Measurements from ENCODE around the gene STAT5B. TPM values are rescaled to one million over a fixed set of nuclear protein-coding genes. Genes with fewer than 3 reads are reported as not detected.
"Not testable (repeated sequence)": the region's sequence is repeated elsewhere in the genome, so short reads cannot be mapped to it uniquely, and the experiment has no call there.

Gene STAT5B
- total RNA-seq, 1 donor from 2014 or later = 35.6 TPM

DNA sequence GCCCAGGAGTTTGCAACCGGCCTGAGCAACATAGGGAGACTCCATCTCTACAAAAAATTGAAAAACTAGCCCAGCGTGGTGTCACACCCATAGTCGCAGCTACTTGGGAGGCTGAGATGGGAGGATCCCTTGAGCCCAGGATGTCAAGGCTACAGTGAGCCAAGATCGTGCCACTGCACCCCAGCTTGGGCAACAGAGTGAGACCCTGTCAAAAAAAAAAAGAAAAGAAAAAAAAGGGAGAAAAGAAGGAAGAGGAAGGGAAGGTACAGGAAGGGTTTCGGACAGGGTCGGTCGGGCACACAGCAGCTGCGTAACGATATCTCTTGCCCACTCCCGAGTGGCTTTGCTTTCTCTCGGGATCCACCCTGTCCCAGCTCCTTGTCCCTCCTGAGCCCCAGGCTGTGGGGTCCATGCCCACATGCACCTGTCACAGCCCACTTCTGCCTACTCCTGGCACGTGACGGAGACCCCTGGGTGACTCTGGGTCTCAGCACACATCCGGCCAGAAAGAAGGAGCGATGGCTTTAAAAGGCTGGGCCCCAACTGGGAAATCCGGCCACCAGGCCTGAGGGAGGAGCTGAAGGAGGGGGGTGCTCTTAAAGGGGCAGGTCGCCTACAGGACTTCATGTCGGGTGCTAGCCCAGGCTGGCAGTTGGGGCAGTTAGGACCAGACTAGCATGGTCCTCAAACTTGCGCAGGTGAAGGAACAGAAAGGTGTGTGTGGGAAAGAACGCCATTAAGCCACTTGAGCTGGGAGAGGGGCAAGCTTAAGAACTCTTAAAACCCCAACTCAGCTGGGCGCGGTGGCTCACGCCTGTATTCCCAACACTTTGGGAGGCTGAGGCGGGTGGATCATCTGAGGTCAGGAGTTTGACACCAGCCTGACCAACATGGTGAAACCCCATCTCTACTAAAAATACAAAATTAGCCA lies 82.0 kb downstream of the STAT5B start, which contains the start of gene GHDC:
TSS of gene GHDC (minus strand) at position 526 of the 931 bp plus-strand sequence. CDS start 913 bp downstream, outside the sequence.
- DNase-seq = peak; percentile 56

DNA sequence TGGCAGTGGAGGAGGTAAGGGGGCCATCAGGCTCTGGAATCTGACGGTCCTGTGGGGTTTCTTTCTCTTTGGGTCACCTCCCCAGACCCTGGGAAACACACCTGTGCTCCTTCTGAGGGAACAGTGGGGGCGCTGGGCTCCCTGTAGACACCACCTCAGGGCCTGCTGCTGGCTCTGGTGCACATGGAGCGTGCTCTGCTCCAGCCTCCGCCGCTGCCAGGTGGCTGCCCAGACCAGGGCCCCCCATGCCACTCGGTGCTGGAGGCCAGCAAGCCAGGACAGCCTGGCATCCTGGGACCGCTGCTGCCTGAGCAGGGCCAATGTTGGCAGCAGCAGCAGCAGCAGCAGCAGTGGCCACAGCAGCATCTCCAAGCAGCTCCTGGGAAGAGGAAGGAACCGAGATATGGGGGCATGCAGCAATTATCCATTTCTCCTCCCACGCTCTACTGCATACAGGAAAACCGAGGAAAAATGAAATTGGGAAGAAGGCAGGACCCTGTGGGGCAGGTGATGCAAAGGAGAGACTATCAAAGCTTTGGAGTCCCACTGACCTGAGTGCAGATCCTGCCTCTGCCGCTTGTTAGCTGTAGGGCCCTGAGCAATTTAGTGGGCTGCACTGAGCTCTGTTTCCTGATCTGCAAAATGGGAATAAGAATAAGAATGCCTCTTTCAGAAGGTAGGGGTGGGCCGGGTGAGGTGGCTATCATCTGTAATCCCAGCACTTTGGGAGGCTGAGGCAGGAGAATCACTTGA lies 82.8 kb downstream of the STAT5B start:
- no peak for DNase-seq

DNA sequence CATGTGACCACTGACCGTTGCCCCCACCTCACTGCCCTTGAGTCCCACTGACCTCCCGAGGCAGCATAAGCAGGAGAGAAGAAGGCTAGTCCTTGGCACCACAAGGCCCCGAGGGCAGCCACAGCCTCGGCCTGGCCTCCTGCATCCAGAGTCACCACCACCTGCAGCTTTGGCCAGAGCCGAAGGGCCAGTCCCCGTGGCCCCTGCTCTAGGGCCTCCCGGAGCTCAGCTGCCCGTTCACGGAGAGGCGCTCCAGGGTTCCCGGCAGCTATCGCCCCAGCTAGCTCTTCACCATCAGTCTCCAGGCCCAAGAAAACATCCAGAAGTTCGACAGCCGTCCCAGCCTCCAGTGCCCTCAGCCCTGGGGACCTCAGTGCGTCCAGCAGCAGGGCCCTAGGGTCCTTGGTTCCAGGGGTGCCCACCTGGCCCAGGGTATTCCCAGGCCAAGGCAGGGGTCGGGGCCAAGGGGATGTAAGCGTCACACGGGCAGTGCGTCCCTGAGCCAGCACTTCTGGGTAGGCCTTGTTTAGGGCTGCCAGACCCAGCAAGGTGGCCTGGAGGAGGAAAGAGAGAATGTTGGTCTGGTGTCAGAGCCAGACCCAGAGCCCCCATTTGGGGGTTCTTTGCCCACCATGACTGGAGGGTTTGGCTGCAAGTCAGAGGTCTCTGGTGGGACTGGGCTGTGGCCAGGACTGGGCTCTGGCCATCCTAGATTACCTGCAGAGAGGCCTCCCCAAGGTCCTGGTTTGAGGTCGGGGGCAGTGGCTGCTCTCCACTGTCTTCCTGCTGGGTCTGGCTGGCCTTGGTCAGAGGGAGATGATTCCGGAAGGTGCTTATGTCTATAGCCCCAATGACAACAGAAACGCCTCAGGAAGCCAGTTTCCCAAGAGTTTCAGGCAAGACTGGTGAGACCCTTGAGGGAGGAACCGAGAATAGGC lies 83.7 kb downstream of the STAT5B start:
- DNase-seq = no peak

DNA sequence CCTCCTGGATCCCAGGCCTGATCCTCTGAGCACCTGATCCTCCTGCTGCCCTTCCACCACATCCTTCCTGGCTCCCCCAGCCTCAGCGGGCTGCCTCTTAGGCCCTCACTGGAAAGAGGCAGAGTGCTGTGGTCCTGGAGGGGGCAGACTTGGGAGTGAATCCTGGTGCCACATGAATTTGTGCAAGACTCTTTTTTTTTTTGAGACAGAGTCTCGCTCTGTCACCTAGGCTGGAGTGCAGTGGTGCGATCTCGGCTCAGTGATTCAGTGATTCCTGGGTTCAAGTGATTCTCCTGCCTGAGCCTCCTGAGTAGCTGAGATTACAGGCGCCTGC lies 84.9 kb downstream of the STAT5B start:
- DNase-seq = no peak

DNA sequence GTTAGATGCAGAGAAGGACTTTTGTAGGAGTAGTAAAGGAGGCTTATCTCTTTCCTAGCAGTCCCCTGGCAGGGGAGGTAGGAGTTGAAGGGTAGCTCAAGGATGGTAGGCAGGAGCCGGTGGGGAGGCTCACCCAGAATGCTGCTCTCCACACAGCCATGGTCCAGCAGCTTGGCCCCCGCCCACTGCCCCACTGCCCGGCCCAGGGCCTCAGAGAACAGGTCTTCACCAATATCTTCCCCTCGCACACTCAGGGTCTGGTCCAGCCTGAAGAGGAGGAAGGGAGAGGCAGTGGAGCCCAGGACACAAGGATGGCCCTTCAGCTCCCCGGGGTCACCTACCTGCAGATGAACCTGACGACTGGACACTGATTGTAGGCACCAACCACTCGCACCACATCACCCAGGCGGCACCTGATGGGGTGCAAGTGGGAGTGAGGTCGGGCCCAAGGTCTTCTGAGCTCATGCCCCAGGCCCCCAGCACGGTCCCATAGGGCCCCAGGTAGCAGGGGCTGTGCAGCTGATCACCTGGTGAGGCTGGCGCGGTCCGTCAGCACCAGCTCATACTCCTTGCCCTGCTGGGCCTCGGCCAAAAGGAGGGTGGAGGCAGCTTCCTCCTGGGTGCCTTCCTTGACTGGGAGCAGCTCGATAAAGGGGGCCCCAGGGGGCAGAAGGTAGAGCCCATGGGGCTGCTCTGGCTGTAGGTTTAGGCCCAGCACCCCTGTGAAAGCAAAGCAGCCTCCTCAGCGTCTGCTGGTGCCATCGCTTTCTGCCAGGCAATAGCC lies 85.5 kb downstream of the STAT5B start:
- no peak for DNase-seq

DNA sequence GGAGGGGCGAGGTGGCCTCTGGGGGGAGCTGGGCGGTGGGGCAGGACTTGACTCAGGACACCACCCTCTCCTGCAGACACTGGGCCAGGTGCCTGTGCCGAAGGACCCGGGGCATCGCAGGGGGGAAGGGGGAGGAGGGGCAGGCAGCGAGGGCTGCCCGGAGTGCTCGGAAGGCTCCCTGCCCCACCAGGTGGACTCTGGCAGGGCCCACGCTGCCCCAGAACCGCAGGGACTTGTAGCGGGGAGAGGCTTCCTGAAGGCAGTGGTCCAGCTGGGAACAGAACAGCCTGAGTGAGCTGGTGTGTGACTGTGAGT lies 86.6 kb downstream of the STAT5B start:
- DNase-seq = no peak

DNA sequence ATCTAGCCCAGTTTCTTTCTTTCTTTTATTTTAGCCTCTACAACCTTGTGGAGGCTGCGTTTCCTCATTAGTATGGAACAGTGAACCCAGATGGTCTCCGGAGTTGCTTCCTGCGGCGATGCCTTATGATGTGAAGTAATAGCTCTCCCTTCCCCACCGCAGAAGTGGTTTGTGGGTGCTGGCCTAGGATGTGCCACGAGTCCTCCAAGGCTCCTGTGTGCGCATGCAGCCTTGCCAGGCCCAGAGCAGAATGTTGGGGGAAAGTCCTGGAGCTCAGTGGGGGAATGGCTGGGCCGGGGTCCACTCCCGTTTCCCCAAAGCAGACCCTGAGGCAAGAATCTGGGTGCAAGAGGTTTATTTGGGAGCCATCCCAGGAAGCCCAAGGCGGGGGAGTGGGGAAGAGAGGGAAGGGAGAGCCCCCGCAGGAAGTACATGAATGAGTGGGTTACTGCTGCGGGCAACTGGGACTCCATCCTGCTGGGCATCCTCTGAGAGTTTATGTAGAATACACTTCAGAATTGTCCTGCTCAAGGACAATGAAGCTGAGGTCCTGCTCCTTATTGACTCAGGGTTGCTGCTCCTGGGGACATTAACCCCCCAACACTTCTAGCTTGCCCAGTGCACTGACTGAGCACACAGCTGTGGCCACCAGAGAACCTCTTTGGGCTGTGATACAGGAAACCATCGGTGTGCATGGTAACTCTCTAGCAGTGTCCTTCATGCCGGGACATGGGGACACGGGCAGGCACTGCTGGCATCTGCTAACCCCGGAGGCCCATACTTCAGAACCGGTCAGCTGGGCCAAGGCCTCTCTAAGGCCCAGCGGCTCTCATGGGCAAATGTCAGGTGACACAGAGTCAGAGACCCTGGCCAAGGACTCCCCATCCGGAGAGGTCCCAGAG lies 87.2 kb downstream of the STAT5B start:
- no peak for DNase-seq

DNA sequence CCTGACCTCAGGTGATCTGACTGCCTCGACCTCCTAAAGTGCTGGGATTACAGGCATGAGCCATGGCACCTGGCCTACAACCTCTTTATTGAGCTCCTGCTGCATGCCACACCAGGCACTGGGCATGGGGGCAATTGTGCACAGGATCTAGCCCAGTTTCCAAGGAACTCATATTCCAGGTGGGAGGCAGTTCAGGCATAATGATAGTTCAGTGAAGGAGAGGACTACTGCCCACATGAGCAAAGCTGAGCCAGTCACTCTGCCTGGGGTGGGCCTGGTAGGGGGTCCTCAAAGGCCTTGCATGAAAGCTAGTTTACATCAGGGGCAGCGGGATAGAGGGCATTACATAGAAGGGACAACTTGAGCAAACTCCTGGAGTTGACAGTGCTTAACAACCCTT lies 88.4 kb downstream of the STAT5B start:
- DNase-seq = no peak

DNA sequence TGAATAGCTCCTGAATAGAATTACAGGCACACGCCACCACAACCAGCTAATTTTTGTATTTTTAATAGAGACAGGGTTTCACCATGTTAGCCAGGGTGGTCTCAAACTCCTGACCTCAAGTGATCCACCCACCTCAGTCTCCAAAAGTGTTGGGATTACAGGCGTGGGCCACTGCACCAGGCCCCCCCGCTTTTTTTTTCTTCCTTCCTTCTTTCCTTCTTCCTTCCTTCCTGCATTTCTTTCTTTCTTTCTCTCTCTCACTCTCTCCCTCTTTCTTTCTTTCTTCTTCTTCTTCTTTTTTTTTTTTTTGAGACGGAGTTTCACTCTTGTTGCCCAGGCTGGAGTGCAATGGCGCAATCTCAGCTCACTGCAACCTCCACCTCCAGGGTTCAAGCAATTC lies 90.0 kb downstream of the STAT5B start:
- not testable (repeated sequence) for DNase-seq

DNA sequence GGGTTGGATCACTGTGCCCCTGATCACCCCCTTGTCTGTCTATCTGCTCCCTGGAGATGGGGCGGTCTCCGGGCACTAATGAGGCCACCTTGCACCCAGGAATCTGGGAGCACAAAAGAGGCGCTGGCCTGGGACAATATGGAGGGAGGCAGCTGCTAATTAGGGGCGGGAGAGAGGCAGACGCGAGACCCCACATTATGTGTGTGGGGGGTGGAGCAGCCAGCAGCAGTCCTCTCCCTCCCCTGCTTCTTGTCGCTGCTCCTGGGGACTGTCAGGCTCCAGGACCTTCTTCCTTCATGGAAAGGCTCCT lies 90.6 kb downstream of the STAT5B start:
- no peak for DNase-seq

DNA sequence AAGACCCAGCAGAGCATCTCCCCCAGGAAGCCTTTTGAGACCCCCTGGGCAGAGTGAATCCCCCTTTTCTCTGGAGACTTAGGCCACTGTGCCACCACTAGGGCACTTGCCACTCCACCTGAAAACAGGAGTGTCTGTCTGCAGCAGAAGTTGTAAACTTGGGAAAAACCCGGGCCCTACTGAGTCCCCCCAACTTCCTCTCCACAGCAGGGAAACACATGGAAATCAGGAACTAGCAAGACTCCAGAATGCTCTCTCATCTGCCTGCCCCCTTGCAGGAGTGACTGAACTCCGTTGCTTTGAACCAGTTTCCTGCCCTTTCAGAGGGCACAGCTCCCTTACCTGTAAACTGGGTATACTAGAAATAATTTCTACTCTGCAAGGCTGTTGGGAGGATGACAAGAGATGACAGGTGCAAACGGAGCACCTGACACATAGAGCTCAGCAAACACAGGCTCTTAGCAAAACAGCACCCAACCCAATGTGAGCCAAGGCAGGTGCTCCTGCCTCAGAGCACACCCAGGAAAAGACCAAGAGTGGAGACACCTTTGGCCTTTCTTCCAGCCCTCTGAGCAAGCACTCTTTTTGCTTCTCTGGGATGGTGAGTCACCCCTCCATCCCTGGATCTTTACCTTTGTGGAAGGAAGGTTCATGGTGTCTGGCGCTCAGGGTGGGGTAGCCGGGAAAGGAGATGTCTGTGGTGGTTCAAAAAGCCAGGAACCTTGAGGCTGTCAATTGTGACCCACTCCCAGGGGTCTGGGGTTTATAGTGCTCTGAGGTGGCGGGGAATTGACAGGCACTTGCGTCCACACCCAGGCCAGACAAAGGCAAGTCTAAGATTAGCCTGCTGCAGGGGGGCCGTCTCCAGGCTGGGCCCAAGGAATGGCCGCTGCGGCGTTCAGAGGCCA lies 91.2 kb downstream of the STAT5B start, which contains the start of gene HCRT:
TSS of gene HCRT (minus strand) at position 740 of the 908 bp plus-strand sequence. CDS start at position 653, 87 bp downstream.
- no peak for DNase-seq

DNA sequence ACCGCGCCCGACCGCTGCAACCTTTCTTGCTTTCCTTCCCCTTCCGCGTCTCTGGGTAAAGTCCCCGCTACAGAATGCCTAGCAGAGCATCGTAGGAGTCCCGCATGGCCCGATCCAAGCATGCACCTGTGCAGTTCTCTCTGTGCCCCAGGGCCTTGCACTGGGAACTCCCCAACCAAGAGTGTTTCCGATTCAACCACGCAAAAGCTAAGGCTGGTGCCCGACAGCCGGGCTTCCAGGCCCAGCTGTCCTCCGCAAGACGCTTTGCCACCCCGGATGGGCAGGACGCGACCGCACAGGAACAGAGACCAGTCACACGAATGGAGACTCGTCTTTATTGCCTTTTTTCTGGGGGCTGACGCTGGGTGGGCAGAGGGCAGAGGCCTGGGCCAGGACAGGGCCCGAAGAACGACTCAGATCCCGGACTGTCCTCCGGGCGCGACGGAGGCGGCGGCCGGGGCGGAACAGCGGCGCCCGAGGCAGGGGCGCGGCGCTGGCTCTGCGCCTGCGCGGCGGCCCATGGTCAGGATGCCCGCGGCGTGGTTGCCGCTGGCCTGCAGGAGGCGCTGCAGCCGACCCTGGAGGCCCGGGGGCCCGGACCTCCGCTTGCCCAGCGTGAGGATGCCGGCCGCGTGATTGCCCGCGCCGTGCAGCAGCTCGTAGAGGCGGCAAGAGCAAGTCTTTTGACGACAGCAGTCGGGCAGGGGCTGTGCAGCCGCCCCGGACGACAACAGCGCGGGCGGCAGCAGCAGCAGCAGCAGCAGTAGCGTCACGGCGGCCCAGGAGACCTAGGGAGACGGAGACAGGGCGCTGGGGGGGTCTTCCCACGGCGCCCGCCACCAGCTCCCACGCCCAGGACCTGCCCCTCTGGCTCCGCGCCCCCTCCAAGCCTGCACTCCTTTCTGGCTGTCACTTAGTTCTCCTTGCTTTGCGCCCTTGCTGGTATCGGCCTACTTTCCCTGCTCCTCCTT lies 92.2 kb downstream of the STAT5B start:
- peak; percentile 7 for DNase-seq

DNA sequence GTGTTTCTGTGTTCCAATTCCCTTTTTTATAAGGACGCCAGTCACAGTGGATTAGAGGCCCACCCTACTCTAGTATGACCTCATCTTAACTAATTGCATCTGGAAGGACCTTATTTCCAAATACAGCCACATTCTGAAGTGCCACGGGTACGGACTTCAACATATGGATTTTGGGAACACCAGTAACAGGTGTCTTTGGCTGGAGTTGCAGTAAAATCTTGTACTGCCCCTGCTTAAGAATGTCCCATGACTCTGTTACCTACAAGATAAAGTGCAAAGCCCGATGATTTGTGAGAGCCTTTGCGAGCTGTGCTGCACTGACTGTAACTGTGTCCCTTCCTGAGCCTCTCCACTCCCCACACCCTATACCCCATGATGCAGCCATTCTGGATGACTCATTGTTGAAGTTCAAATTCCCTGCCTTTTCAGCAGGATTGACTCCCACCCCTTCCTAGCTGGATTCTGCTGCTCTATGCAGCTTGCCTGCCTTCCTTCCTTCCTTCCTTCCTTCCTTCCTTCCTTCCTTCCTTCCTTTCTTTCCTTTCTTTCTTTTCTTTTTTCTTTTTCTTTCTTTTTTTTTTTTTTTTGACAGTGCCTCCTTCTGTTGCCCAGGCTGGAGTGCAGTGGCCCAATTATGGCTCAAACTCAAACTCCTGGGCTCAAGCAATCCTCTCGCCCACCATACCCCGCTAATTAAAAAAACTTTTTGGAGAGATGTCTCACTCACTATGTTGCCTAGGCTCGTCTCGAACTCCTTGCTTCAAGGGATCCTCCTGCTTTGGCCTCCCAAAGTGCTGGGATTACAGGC lies 93.1 kb downstream of the STAT5B start:
- no peak for DNase-seq

DNA sequence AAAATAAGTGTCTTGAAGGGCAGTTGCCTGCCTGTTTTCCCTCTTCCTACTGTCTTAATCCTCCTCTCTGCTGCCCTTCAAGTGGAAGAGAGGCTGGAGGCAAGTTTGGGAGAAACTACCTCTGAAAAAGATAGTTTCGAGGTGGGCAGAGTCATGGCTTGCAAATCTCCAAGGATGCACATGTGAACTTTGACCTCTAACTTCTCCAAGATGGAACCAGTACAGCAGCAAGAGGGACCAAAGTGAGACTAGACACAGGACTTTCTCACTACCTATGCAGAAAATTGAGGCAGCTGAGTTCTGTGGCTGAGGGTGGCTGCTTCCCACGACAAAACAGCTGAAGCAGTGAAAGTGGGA lies 94.4 kb downstream of the STAT5B start:
- DNase-seq = no peak

DNA sequence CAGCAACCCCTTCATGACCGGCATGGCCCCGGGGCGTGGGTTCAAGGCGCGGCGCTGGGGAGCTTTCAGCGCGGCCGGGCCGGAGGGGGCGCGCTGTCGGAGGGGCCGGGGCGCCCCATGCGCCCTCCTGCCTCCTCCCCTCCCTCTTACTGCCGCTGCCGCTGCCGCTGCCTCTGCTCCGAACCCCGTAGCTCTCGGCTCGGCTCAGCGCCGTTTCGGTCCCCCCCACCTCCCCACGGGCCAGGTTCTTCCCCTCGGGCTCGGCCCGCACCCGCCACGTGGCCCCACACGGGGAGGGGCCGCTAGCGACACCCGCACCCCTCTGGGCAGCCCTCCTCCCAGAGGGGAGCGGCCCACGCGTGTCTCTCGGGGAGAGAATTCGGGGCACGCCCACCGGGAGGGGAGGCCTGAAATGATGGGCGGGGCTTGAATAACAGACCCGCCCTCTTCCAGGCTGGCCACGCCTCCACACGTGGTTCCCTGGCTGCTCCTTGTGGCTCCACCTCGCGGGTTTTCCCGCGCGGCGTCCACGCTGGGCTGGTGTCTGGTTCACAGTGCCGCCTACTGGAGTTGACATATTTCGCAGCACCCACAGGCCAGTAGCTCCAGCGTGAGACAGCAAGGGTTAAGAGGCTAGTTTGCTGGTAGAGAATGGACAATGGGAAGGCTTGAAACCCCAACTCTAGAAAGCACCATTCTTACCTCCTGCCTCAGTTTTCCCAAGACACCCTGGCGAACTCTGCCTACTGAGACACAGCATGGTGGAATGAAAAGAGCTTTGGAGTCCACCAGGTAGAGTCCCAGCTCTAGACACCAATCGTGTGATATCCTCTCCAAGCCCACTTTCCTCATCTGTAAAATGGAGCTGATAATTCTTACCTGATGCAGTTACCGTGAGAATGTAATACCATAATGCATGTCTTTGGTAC lies 95.0 kb downstream of the STAT5B start, which contains the start of gene KCNH4:
TSS of gene KCNH4 (minus strand) at position 221 of the 929 bp plus-strand sequence. CDS start at position 24, 197 bp downstream.
- DNase-seq = peak; percentile 26

DNA sequence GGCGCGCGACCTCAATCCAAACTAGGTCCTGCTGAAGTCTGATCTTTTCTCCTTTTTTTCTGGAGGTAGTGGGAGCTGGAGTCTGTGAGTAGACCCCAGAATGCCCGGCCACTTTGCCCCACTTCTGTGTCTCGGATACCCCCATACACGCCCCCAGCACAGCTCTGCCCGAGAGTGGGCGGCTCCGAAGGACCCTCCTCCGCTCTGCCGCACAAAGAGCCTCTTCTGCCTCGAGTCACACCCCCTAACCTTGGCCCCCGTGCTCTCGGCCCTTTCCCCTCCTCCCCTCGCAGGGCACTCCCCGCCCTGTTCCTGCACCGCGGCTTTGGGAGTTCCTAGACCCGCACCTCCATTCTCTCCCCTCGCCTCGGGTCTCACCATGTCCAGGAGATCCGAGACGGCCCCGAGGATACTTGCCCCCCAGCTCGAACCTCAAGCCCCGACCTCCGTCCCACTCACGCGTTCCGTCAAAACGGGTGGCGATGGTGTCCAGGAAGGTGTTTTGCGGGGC lies 95.7 kb downstream of the STAT5B start:
- no peak for DNase-seq

Data from skin of body (tissue), 2 donors.